ENCODE measurements around the gene RAP2A.

RAP2A gene

DNA sequence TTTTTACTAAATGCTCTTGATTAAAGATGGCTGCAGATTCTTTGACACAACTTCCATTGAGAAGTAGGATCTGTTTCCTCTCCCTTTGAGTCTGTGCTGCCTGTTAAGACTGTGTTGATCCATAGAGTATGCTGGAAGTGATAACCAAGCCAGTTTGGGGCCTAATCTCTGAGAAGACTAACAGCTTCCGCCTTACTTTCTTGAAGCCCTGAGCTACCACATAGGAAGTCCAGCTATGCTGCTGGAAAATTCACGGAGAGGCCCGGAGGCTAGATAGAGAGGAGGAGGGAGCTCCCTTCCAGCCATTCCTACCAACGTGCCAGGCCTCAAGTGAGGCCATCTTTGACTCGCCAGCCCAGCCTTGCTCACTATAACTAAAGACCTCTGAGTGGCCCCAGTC lies 12.5 kb downstream of the RAP2A start:
- DNase-seq (ENCODE audit: low read depth in 3 of 3, low spot score in 1 of 3) = no peak

DNA sequence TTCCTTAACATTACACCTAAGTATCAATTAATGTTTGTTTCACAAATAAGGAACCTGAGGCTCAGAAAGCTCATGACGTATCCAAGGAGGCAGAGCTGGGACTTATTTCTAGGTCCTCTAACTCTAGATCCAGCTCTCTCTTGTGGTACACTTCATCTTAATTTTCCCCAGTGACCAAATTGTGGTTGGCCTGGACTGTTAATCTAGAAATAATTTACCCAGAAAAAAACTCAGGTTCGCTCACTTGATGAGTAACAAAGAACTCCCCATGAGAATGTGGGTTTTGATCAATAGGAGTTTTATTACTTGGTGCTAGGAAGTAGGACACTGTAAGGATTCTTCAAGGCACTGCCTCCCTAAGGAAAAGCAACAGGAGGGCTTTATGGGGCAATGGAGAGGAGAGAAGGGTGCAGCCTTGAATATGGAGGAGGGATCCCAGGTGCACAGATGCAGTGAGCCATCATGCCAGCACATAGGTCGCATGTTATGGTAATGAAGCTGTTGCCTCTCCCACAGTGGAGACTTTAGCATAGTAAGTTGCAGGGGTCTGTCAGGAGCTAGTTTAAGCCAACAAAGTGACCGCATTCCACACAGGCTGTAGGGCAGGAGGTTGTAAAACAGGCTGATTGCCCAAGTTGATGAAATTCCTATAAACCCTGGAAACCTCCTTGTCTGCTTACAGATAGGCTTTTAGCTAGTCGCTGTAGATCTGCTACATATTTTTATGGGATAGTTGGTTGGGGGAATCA lies 14.7 kb downstream of the RAP2A start:
- DNase-seq (ENCODE audit: low read depth in 3 of 3, low spot score in 1 of 3) = no peak

DNA sequence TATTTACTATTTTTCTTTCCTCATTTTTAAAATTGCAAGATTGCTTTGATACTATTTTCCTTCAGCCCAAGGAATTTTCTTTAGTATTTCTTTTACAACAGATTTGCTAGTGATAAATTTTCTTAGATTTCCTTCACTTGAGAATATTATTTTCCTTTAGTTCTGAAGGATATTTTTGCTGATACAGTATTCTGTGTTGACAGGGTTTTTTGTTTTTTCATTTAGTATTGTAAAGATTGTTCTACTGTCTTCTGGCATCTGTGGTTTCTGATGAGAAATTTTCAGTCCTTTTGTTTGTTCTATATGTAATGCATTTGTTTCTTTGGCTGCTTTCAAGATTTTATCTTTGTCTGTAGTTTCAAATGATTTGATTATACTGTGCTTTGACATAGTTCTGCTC lies 20.7 kb downstream of the RAP2A start:
- no peak for DNase-seq (ENCODE audit: low read depth in 3 of 3, low spot score in 1 of 3)

DNA sequence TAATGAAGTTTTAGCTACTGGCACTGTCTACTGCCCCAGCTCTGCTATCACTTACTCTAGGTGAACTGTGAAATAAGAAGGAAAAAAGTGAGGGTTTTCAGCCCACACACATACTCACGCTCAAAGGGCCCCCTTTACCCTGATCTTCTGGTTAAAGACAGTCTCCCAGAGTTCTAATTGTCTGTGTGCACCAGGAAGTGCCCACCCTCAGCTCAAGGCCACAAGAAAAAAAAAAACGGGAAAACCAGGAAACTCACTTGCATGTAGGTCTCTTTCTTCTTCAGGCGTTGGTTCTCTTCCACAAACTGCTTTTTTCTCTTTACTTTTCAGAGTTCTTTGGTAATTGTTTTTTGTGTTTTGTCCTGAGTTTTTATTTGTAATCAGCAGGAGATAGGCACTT lies 22.1 kb downstream of the RAP2A start:
- no peak for DNase-seq (ENCODE audit: low read depth in 3 of 3, low spot score in 1 of 3)

DNA sequence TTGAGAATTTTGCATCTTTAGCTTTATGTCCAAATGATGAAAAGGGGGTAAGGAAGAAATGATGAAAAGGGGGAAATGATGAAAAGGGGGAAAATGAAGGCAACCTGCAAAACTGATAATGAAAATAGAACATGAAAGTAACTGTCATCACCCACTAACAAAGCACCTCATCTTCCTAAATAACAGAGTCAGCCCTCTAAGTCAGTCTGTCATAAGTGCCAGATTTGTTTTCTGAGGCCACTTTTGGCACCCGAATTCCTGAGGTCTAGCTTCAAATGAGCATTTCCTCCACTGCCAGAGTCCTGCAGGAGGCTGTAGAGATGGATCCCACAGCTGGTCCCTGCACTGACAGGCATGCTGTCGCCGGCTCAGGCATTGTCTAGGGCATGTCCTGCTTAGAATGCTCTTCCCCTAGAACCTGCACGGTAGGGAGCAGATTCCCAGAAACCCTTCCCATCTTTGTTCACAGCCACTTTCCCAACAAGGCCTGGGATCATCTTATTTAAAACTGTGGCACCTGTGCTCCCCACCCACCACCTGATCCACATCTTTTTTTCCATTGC lies 25.3 kb downstream of the RAP2A start:
- DNase-seq (ENCODE audit: low read depth in 3 of 3, low spot score in 1 of 3) = no peak

DNA sequence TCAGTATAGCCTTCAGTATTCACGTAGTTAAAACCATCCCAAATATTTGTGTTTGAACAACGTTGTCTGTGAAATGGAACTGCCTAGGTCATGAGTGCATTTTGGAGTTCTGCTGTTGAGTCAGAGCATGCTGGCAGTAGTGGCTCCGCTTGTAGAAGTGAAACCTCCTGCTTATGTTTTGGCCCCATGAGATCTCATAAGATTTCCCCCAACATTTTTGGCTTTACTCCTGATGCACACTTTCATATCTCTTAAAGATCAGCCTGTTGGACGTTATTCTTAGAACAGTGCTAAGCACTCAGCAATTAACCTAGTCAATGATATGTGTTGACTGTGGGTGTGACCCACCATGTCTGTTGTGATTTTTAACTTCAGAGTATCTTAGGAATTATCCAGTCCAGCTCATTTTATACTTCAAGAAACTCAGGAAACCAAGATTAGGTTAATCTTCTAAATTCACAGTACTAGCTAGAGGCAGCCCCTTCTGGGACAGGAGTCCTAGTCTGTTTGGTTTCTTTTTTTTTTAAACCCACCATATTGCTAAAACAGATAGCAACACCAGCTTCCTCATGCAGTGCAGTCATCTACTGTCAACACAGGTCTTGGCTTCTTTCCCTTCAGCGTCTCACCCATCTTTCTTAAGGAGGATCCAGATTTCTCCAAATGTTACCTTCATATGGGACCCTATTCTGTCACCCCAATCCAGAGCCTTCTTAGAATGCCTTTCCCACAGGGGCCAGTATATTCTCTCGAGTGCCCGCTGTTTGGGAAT lies 26.2 kb downstream of the RAP2A start:
- DNase-seq (ENCODE audit: low read depth in 3 of 3, low spot score in 1 of 3) = no peak

DNA sequence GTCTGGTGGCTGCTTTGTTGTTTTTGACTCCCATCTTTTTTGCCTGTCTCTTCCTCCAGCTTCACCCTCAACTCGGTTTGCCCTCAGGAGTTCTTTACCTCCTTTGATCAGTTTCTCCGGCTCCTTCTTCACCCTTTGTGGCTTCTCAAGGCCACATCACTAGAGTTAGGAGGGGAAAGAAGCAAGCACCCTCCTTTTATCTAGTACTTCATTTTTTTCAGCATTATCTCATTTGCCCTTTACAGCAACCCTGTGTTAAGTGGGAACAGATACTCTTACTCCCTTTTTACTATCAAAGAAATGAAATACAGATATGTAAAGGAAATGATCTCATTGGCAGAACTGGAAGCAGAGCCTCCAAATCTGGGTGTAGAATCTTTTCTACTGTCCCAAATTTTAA lies 26.9 kb downstream of the RAP2A start:
- no peak for DNase-seq (ENCODE audit: low read depth in 3 of 3, low spot score in 1 of 3)

DNA sequence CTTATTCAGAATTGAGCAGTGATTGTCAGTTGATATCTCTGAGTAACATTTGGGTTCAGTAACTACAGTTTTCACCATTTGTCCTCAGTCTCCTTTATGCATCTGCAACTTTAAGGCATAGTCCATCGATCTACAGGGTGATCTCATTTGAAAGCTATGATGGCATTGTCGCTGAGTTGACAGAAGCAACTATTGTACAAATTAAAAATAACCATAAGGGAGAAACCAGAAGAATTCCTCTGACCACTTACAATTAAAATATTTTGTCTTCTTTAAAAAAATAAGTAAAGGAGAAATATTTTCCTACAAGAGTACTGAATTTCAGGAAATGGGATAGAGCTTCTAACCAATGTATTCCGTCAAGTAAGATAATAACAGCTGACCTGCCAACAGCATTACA lies 30.6 kb downstream of the RAP2A start:
- DNase-seq (ENCODE audit: low read depth in 3 of 3, low spot score in 1 of 3) = no peak

DNA sequence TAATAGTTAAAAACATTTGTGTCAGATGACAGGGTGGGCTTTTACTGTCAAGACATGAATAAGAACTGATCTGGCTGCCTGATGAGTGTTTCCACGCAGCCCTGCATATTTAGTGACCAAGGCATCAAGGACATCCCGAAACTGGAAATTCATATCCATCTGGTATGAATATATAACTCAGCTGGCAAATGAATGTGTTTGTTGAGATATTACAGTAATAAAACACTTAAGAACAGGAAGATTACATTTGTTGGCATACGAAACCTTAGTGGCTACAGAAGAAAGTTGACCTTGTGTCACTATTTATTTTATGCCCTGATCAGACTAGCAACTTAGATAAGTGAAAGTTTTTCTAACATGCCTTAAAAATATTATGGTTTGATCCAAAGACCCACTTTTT lies 32.8 kb downstream of the RAP2A start:
- DNase-seq (ENCODE audit: low read depth in 3 of 3, low spot score in 1 of 3) = no peak

DNA sequence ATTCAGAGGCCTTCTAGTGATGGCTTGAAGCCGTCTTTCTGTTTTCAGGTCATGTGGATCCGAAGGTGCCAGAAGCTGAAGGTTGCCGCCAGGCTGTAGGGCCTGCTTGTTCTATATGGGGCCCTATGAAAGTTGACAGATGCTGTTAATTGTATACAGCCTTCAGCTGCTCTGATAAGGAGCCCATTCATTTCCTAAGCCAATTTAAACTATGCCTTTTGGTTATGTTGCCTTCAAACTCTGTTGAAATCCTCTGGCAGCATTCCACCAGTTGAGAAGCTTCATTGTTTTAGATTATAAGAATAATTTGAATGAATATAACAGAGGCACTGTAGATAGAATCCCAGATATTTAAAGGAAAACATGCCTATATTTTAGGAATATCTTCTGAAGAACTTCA lies 34.4 kb downstream of the RAP2A start:
- DNase-seq (ENCODE audit: low read depth in 3 of 3, low spot score in 1 of 3) = no peak

DNA sequence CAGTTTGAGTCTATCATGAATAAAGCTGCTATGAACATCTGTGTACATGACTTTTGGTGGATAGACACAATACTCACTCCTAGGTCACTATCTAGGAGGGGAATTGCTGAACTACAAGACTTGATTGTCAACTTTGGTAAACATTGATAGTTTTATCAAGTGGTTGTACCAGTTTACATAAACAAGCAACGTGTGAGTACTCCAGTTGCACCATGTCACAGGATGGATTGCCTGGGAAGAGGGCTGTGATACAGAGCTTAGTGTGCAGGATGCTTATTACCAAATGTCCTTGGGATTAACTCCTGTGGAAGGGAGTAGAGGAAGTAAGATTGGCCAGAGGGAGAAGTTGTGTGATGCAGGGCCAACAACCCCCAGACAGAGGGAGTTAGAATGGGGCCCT lies 37.7 kb downstream of the RAP2A start:
- no peak for DNase-seq (ENCODE audit: low read depth in 3 of 3, low spot score in 1 of 3)

DNA sequence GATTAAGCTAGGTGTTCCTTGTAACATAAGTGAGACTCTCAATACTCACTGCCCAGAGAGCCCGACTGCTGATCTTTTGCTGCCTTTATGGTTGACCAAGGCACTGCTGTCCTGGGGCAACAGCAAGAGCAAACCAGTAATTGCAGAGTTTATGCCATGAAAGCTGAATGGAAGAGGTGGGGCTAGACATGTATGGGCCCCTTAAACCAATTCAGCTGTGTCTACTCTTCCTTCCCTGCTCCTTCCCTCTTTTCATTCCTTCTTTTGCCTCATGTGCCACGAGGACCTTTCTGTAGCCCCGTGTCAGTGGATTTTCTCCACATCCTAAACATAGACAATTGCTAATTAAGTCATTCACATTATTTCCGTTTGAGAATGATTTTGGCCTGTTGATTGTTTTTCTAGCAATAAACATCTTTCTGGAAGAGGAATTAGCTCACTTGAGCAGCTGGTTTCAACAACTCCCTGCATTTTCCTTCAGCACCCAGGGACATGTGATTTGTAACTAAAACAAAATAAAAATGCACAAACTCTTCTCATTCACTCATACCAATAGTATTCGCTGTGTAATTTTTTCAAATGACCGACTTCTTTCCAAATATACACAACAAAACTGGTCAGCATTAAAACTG lies 40.5 kb downstream of the RAP2A start:
- DNase-seq (ENCODE audit: low read depth in 3 of 3, low spot score in 1 of 3) = no peak

DNA sequence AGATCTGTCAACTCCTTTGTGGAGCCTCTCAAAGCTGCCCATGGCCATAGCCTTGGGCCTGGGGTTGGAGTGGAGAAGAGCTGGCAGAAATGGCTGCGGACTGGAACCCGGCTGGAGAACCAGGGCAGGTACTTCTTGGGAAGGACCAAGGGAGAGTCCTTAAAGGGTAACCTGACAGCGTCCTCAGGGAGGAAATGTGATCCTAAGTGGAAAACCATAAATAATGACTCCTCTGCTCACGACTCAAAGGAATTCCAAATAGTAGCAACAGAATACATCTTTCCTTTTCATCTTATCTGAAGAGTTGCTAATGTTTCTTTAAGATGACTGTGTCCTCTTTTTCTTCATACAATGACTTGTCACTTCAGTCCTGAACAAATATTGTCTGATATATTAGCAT lies 41.0 kb downstream of the RAP2A start:
- DNase-seq (ENCODE audit: low read depth in 3 of 3, low spot score in 1 of 3) = no peak

DNA sequence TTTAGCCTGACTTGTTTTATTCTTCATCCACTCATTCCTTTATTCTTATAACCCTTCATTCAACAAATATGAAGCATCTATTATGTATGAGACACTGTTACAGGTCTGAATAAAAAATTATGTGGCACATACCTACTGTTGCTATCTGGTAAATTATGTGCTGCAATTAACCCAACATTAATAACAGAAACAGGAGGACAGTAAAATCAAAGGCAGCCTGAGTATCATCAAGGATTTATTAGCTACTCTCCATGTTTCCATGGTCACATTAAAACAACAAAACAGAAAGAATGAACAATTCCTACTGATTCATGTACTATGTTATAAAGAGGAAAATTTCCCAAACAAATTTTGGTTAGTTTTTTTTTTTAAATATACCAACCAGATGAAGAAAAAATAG lies 43.9 kb downstream of the RAP2A start:
- DNase-seq (ENCODE audit: low read depth in 3 of 3, low spot score in 1 of 3) = no peak

DNA sequence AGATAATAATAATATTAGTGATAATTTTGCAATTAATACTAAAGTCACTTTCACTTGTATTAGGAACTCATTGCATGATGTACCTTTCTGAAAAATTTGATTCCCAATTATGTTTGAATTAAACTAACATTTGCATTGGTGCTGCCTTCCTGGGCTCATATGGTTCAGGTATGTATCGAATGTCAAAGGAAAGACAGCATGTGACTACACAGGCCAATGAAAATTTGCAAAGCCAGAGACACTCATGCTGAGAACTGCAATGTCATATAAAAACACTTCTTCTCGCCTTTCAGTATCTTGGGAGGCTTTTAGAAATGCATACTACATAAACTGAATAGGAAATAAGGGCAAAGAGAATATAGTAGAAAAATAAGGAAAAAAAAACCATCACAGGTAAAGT lies 44.3 kb downstream of the RAP2A start:
- no peak for DNase-seq (ENCODE audit: low read depth in 3 of 3, low spot score in 1 of 3)

DNA sequence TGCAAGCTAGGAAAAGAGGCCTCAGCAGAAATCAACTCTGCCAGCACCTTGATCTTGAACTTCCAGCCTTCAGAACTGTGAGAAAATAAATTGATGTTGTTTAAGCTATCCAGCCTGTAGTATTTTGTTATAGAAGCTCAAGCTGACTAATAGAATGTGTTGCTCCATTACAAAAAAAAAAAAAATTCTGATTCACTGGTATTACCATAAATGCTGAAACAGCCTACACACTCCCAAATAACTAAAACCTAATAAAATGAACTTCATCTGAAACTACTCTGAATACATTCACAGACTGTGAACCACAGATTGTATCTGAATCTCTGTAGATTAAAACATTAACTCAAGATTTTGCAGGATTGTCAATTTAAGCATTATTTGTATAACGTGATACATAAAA lies 49.5 kb downstream of the RAP2A start:
- DNase-seq (ENCODE audit: low read depth in 3 of 3, low spot score in 1 of 3) = no peak

DNA sequence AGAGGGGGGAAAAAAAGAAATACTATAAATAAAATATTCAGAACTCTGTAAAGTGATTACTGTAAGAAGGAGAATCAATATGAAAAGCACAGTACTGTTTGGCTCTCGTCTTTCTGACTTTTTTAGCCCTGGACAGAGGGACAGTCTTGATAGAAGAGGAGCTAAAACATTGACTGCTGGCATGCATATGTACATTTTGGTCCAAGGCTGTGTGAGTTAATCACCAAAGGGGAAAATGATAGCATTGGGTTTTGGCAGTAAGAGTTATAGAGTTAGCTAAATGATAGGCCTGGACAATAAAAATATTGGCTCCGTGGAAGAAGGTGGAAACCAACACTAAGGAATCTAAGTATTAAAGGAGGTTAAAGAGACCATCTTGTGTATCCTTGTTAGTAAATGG lies 50.3 kb downstream of the RAP2A start:
- DNase-seq (ENCODE audit: low read depth in 3 of 3, low spot score in 1 of 3) = no peak

DNA sequence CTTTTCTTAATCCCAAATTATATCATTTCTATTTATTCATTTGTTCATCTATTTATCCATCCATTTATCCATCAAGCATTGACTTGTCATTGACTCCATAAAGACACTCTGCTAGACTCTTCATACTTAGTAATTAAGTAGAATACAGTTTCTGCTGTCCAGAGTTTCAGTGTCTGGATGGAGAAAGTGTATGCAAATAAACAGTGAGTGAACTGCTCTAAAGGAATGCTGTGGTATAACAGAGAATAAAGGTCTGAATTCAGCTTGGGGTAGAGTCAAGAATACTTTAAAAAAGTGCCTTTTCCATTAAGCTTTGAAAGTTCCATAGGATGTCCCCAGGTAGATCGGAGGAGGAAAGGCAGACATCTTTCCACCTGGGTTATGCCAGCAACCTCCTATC lies 51.4 kb downstream of the RAP2A start:
- no peak for DNase-seq (ENCODE audit: low read depth in 3 of 3, low spot score in 1 of 3)

DNA sequence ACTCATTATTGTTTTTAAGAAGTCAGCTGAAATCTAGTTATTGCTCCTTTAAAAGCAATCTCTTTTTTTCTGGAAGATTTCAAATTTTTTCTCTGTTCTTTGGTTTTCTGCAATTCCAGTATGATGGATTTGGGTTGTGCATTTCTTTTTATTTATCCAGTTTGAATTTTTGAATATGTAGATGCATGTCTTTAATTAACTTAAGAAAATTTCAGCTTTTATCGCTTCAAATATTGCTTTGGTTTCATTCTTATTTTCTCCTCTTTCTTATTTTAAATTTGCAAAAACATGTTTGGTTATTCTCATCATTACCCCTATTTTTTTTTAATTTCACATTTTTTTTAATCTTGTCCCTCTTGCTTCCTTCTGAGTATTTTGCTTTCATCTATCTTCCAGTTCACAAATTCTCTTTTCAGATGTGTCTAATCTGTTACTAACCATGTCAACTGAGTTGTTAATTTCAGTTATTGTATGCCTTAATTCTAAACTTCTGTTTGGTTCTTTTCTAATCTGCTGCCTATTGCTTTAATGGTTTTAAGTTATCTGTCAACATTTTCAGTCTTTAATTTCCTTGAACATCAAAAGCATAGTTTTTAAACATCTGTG lies 56.8 kb downstream of the RAP2A start:
- no peak for DNase-seq (ENCODE audit: low read depth in 3 of 3, low spot score in 1 of 3)

DNA sequence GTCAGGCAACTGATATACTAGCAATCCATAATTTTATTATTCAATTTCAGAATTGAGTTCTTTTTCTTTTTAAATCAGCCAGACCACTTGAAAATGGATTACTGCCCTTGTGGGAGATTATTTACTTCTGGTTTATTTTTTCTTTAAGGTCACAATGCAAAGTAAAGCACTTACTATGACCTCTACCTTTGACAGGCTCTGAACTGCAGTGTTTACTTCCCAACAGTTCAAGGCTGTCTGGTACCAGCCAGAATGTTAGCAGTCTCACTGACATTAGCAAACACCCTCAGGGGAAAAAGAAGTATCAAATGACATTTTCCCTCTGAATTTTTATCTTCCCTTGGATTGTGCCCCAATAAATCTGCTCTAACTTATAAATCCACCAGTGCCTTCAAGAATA lies 57.5 kb downstream of the RAP2A start:
- DNase-seq (ENCODE audit: low read depth in 3 of 3, low spot score in 1 of 3) = no peak

DNA sequence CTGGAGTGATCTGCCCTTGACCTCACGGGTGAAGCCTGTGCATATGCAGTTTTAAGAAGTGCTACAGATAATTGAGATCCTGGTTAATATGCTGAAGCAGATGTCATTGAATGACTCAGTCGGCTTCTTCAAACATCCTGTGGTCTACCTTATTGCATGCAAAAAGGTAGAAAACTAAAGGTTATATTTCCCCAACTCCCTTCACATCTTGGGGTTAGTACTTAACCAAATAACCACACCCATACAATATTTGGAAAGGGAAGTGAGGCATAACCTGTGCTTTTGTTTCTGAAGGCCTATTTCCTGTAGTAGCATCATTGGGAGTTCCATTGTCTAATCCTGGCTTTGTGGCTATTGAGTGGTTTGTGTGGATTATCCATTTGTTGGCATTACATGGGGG lies 58.3 kb downstream of the RAP2A start:
- no peak for DNase-seq (ENCODE audit: low read depth in 3 of 3, low spot score in 1 of 3)
